Stimulated activated CD4-positive, alpha-beta T cell treated with anti-CD3 and anti-CD28 coated beads, Interleukin-15, amount 100 ng/mL, for 48 hours (primary cell): ENCODE results near the gene ELOVL4.

ENCODE experiments used
- DNase-seq, 2 donors: peaks; one replicate each; pipeline ENCODE4 v3.0.0-alpha.2; 2020; ENCODE audit warnings: low read depth in 2 of 2

Gene ELOVL4

DNA sequence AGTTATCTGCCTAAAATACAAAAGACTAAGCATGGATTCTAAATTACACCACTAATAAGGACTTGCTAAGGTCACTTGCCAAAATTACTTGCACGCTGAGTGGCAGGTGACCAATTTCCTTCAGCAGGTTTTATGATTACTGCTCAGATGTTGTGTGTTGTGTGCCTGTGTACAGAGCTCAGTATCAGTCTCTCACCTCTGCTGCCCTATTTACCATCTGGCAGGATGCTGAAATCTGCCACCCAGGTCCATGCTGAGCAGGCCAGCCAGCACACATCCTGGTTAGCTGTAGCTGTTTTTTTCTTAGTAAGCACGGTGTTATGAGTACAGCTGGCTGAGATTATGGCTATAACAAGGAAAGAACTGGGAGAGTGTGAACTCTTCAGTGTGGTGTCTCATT, 34.0 kb downstream of the ELOVL4 start:
- DNase-seq = no peak

DNA sequence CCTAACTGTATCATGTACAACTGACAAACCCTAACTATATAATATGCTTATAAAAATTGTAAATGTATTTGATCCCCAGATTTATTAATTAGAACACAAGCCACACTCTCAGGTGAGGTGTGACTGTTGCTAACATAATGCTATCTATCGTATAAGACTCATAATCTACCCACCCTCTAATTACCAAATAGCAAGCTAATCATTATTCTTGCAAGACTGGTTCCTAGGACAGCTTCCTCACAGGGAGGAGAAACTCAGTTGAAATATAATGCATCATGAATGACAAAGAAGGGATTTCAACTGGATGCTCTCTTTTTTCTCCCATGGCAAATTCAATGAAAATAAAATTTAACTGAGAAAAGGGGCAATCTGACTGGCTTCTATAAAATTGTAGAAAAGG, 35.4 kb downstream of the ELOVL4 start:
- DNase-seq = no peak

DNA sequence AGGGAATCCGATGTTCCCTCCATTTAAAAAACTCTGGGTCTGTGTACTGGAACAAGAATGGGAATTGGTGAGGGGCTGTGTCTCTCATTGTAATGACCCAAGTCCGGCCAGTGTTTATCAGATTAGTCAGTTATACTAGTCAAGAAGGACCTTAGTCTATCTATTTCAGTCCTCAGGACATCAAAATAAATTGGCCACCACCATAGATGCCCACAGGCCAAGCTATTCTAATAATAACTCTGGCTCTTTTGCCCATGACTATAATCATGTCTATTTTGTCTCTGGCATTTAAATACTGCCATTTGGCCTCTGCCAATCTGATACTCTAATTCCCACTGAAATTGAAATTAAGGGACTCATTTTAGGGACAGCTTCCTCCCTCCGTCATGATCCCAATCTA, 37.8 kb downstream of the ELOVL4 start:
- DNase-seq = no peak

DNA sequence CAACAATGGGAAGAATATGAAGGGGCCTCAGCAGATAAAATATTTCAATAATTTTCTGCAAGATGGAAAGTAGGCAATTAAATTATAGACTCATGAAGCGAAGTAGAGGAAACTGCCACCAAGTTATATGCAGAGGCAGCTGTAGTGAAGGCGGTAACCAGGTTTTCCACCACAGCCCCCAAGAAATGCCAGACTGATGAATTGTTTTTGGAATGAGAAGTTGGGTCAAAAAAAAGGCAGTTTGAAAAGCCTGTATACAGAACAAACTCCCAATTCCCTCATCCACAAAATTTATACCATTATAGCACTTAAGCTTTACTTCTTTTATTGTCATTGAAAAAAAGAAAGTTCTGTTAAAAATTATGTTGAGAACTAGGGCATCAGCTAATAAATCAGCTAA, 45.3 kb downstream of the ELOVL4 start:
- no peak for DNase-seq

DNA sequence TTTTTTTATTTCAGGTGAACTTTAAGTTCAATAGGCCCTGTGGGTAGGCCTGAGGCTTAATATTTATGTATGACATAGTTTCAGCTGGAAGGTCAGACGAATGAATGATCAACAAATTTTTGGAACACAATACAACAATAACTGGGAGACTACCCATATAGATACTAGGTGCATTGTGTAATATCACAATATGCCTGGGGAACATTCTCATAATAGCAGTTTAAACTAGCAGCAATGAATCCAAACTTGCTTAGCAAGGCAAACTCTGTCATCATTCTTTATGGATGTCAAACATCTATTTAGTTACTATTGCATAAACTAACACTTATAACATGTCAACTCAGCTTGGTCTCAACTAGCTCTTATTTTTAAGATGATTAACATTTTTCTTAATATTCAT, 49.3 kb downstream of the ELOVL4 start:
- DNase-seq = no peak

DNA sequence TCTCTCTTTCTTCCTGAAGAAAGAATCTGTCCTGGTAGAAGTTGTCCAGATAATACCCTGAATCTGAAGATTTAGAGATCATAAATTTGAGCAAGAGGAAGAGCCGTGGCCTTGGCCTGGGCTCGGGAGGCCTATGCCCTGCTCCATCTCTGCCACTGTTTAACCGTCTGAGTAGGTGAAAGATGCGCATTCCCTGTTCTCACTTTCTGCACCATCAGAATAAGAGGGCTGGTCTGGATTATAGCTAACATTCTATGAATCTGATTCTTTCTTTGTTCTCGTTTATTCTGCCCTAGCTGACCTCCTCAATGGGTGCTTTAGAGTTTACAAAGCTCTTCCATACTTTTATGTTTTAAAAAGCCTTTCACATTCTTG, 51.3 kb downstream of the ELOVL4 start:
- no peak for DNase-seq

DNA sequence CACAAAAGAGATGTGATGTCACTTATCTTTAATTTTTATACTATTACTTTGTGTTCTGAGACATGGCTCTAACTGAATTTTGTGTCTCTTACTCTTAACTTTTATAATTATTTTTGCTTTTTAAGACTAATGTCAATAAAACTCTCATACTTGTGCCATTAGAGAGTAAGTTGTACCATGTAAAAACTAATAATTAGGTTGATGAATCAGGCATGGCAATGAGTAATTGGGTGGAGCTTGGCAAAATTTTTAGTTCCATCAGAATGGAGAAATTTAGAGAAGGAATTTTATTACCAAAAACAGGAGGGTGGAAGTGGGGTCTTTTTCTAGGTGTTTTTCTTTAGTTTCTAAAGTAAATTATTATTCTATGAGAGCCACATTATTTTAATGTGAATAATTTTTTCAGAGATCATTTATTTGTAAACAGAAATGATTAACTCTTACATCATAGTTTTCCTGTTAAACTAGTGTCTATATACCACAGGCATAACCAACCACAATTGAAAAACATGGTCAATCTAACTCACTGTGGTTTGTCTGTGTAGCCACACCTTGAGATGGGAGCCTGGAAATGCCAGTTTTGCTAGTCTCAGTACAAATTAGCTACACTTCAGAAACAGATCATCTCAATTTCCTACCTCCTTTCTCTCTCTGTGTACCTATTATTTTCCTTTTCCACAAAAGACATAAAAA, 51.8 kb downstream of the ELOVL4 start:
- no peak for DNase-seq

DNA sequence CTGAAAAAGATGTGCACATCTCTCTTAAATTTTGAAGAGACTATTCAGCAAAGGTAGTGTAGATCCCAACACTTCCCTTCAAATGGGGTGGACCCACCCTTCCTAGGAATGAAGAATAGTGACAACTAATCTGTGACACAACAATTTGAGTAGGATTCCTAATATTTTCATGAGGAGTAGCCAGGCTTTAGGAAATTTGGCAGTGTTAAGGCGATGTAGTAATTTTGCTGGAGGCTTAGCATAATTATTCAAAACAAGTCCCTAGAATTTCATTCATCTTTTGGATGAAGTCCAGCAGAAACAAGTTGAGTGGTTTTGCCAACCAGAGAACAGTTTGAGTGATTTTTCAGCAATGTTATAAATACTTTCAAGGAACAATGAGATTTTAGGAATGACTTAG, 52.4 kb downstream of the ELOVL4 start:
- DNase-seq = no peak

DNA sequence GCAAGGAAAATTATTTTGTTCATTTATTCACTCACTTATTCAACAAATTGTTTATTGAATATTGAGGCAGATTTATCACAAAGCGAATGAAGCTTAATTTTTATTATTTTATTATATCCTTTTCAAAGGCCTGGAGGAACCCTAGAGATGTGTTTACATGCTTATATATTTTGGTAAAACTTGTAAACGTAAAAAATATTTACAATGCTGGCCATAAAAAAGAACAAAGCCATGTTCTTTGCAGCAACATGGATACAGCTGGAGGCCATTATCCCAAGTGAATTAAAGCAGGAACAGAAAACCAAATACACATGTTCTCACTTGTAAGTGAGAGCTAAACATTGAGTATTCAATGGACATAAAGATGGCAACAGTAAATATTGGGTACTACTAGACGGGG, 58.8 kb downstream of the ELOVL4 start:
- no peak for DNase-seq

DNA sequence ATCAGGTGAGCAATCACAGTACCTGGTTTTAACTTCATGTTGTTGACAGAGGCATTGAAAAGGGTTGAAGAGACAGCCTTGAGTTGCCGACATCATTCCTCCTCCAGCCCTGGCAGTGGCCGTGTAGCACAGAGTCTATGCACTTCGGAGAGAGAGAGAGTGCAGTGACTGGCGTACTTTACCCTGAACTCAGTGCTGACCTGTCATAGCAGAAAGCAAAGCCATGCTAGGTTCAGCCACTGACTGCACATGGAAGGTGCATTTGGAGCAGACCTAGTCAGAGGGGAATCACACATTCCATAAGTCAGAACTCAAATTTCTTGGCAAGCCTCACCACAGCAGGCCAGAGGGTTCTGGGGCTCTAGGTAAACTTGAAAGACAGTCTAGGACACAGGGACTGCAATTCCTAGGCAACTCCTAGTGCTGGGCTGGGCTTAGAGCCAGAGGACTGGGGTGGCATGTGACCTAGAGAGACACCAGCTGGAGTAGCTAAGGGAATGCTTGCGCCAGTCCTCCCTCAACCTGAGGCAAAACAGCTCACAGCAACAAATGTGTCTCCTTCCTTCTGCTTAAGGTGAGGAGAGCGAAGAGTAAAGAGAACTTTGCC, 69.1 kb downstream of the ELOVL4 start:
- no peak for DNase-seq

DNA sequence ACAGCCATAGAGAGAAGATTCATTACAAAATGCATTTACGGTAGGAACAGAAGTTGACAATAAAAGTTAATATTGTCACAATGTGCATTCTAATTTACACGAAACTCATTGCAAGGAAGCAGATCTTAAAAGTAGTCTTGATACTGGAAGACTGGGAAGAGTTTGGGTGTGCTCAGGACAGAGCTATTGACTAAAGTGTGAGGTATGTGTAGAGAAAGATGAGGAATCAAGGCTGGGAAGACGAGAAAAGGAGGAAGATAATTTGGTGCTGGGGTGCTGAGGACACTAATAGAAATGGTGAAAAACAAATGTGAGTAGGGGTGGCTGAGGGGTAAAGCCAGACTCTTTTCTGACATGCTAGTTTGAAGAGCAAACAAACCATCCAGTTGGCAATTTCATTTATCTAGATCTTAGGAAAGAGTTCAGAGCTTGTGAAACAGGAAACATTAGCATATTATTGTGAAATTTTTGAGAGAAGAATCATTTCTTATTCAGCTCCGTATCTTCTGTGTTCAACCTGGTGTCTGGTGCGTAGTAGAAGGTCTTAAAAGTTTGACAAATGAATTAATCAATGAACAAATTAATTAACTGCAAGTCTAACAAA, 72.7 kb downstream of the ELOVL4 start:
- DNase-seq = no peak

DNA sequence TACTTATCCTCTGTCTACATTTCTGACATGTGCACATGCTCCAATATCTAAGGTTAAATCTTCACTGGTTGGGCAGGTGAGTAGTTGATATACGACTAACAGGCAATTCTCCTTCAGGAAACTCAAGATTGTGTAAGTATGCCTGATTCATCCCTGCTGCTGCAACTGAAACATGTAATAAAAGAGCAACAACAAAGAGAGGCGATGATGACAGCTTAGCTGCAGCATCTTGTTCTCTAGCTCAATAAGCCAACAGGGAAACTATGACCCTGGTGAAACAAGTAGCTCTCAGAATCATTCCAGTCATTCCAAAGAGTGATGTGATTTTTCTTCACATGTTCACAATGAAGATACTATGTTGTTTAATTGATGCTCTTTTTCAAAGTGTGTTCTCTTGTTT, 74.4 kb downstream of the ELOVL4 start:
- no peak for DNase-seq

DNA sequence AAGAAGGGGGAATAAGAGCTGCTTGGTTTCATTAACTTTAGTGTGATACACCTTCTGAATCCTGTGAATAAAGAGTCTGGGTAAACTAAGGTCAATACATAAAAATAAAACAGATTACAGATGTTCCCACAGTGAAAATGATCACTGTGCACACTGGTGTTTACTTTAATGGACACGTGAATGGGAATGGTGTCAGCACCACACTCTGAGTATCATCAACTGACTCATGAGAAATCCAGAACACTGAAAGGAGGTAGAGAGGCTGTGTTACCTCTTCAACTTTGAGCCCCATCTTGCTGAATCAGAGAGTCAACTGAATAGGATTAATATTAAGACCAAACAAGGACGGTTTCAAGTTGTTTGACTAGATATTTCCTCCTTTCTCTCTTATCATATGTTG, 75.0 kb downstream of the ELOVL4 start:
- no peak for DNase-seq

DNA sequence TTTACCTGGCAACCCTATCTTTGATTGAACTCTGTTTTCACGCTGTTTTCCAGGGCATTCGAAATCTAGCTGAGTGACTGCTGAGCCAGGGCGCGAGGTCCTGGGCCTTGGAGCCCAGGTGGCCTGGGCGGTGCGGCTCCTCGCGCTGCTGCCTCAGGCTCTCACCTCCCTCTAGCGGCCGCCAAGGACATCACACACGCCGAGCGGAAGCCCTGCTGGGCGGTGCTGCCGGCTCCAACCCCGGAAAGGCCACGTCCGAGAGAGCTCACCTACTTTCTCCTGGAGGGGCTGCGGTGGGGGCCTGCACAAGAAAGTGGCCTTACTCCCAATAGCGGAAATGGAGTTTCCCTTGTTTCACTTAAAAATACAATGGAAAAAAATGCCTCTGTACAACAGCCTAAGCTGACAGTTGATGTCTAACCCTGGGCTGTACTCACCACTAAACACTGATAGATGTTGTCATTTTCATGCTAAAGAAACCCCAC, 77.7 kb downstream of the ELOVL4 start:
- peak; percentile 62 to 82 for DNase-seq

DNA sequence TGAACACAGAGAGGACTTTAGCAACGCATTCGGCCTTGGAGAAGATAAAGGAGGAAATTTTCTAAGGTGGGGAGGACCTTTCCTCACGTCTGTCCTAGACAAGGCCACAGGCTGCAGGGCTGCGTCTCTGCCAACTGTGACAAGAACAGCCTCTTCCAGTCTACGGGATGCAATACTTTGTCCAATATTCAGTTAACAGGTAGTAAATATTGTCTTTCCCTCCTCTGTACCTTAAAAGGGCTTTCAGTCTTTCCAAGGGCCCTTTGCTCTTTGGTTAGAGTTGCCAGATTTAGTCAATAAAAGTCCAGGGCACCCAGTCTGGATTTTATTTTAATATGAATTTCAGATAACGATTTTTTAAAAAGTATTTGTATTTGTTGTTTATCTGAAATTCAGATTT, 78.2 kb downstream of the ELOVL4 start:
- DNase-seq = no peak

DNA sequence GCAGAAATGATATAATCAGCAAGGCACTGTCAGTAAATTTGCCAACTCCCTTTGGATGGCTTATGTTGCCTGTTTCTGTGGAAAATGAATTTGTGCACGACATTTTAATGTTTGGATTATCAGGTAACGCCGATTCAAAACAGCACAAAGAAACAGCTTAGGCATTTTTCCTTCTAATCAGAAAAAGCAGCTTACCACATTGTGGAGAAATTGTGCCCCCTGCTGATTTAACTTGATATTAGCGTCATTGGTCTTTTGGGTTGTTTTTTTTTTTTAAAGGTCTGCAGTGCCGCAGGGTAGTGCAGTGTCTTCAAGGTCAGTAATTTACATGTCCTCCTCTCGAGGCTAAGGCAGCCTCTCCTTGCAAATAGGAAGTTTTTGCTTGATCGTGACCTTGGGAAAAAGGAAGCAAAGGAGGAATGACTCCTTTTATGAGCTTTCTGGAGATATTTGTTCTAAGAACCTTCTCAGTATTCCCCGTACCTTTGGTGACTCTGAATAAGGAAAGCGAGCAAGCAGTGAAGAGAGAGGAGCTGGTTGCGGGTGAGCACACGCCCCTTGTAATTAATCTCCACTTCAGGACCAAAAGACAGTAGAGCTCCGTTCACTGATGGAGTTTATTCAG, 79.1 kb downstream of the ELOVL4 start:
- DNase-seq = peak in 1 of 2 donors; percentile 15
